GM12872 (cell line): ENCODE measurements around the gene GLIS2.

ENCODE experiments used
- CTCF ChIP-seq: IDR thresholded peaks from 3 replicates; pipeline ENCODE4 v1.5.1; 2011; ENCODE audit warnings: low read depth, mild to moderate bottlenecking, low read length, moderate library complexity; ENCODE audit not compliant: insufficient read depth

Gene GLIS2

DNA sequence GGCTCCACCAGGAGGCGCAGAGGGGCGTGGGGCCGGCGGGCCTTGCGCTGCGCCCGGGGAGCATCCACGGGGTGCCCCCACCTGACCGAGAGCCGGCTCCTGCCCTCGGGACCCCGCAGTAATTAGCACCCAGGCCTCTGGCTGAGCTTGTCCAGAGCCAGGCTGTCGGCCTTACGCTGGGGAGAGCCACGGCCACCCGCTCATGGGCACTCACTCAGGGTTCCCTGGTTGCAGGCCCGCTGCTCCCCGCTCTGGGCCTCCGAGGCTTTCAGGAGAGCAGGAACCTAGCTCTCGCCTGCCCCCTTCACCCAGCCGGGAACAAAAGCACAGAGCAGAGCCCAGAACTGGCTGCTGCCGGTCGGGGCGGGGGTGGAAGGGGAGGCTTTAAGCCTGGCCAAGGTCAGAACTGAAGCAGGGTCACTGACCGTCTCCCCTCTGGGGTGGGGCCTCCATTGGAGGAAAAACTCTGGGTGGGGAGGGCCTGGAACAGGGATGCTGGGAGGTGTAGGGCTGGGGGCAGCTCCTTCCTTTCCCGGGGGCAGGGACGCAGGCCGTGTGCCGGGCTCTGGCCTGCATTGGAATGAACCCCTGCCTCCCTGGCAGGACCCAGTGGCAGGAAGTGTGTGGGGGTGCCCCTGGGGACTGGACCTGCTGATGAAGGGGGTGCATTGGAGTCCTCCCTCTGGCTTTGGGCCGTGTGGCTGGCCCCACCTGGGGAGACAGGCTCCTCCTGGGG is 12.3 kb downstream of the GLIS2 start:
- peak; percentile 55 for TF ChIP-seq CTCF

DNA sequence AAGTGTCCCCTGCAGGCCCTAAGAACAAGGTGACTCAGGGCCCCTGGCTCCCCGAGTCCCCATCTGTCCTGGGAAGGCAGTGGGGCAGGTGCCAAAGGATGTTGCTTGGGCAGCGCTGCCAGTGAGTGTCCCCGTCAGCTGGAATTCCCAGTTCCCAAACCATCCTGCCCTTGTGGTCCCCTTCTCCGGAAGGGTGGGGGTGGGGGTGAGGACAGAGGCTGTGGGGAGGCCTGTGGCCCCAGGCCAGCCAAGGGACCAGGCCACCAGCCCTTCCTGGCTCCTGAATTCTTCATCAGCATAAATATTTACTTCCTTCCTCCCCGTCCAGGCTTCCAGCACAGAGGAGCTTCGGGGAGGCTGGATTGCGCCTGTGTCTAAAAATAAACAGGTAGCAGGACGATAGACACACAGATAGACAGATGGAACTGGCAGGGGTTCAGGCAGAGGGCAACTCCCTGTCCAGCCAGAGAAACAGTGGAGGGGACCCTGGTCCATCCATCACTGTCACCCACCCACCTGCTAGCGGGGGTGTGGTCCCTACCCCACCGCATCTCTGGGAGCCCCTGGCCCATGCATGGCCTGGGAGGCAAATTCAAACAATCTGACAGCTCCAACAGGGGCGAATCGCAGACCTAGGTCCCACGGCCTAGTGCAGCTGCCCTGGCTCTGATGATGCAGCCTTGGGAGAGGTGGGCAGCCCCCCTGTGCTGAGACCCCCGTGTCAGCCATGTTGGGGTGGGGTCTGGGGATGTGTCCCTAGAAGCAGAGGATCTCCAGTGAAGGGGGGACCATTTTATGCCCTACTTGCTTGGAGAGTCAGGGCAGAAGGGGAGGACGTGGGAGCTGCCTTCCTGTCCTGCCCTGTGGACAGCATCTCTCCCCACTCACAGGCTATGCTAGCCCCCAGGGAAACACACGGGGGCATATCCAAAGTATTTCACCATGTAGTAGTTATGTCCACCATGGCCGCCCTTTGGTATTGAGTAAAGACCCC is 13.2 kb downstream of the GLIS2 start:
- TF ChIP-seq CTCF: no peak

DNA sequence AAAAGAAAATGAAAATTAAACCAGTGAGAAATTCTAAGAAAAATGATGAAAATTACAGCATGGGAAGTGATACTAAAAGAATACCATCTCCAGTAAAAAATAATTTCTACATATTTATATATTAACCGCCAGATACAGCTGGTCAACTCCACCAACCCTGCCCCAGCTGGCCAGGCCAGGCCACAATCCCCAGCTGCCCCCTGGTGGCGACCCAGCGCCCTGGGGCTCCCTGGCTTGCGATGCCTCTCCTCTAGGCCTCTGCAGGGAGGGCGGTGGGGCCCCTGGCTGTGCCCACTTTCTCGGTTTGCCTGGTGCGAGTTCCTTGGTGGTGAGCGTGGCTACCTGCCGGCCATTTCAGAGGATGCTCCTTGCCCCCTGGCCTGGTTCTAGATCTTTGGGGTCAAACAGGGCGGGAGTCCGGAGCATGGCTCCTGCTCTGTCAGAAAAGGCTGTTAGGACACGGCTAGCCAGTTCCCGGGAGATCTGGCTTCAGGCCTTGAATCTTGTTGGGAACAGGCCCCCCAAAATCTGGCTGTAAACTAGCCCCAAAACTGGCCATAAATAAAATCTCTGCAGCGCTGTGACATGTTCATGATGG is 14.5 kb downstream of the GLIS2 start:
- TF ChIP-seq CTCF: peak; percentile 90

DNA sequence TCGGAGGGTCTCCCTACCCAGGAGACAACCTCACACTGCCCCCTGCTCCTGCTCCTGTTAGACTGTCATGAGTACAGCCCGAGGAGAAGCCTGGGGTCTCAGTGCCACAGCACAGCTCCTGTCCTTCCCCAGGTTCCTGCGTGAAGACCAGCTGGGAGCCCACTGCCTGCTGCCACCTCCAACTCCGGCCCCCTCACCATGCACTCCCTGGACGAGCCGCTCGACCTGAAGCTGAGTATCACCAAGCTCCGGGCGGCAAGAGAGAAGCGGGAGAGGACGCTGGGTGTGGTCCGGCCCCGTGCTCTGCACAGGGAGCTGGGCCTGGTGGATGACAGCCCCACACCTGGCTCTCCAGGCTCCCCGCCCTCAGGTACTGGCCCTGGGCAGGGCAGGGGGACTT is 16.2 kb downstream of the GLIS2 start:
- no peak for TF ChIP-seq CTCF

DNA sequence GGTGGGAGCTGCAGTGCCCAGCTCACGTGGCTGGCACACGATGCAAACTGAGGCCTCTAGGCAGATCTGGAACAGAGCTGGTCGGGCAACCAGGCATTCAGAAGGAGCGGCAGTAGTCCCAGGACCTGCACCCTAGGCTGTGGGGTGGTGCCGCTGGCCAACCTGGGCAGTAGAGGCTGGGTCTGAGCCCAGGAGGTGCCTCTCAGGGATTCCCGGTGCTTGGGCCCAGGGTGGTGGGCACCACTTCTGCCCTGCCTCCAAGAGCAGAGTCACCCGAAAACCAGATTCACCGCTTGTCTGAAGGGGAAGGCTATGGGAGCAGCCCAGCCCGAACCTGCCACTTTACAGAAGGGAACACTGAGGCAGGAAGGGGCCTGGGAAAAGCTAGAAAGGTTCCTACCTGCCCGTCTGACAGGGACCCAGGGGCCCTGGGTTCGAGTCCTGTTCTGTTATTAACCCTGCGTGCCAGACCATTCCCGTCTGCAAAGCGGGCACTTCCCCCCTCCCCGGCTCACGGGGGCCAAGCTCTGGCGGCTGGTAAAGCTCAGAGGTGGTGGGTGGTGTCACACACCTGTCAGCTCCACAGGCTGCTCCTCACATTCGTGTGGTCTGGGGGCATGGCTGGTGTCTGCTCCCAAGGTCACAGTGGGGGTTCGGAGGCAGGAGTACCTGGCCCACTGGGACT is 16.9 kb downstream of the GLIS2 start:
- no peak for TF ChIP-seq CTCF

DNA sequence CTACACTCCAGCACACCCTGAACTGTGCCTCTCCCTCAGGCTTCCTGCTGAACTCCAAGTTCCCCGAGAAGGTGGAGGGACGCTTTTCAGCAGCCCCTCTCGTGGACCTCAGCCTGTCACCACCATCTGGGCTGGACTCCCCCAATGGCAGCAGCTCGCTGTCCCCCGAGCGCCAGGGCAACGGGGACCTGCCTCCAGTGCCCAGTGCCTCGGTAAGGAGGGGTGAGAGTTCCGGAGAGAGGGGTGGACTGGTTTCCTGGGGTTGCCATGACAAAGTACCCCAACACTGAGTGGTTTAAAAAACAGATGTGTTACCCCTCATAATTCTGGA is 17.4 kb downstream of the GLIS2 start:
- TF ChIP-seq CTCF: no peak
